GM18873 (cell line): Measurements from ENCODE around the gene GUCY1A2.
"Not testable (repeated sequence)": the region's sequence is repeated elsewhere in the genome, so short reads cannot be mapped to it uniquely, and the experiment has no call there.

Experiments used
- ATAC-seq: cut with Tn5 transposase; IDR thresholded peaks from one replicate; pipeline ENCODE4 v1.9.1; 2021; ENCODE audit warnings: mild to moderate bottlenecking, moderate library complexity, moderate number of reproducible peaks; ENCODE audit not compliant: unreplicated experiment, low FRiP score

The GUCY1A2 gene

GRCh38 chr11:107018219-107018901 is at the start of gene GUCY1A2:
Gene GUCY1A2, minus strand, starts transcription at chr11:107018476. Its CDS starts 421 bp downstream, at chr11:107018055.
- ATAC-seq: no peak

GRCh38 chr11:107054391-107054790 is 36.1 kb upstream of the GUCY1A2 start:
- ATAC-seq: no peak

GRCh38 chr11:107051332-107051731 is 33.1 kb upstream of the GUCY1A2 start:
- ATAC-seq: not testable (repeated sequence)

GRCh38 chr11:107050899-107051298 is 32.6 kb upstream of the GUCY1A2 start:
- not testable (repeated sequence) for ATAC-seq

- ATAC-seq: no peak
Observed at GRCh38 chr11:107050121-107050520, 31.8 kb upstream of the GUCY1A2 start.

- ATAC-seq: no peak
Observed at GRCh38 chr11:107044503-107044902, 26.2 kb upstream of the GUCY1A2 start.

- ATAC-seq: peak; percentile 73
Observed at GRCh38 chr11:107043242-107044006, 25.1 kb upstream of the GUCY1A2 start.

- no peak for ATAC-seq
Observed at GRCh38 chr11:107042748-107043147, 24.5 kb upstream of the GUCY1A2 start.

- ATAC-seq: peak; percentile 50
Observed at GRCh38 chr11:107041088-107041444, 22.8 kb upstream of the GUCY1A2 start.

- no peak for ATAC-seq
Observed at GRCh38 chr11:107040433-107041087, 22.3 kb upstream of the GUCY1A2 start.

- ATAC-seq: no peak
Observed at GRCh38 chr11:107025673-107026072, 7.4 kb upstream of the GUCY1A2 start.

GRCh38 chr11:107020594-107020993 is 2.3 kb upstream of the GUCY1A2 start:
- no peak for ATAC-seq

GRCh38 chr11:107018902-107019493 is 722 bp upstream of the GUCY1A2 start:
- no peak for ATAC-seq

GRCh38 chr11:107017433-107018218 is 650 bp downstream of the GUCY1A2 start:
- ATAC-seq: no peak

- no peak for ATAC-seq
Observed at GRCh38 chr11:107017104-107017432, 1.2 kb downstream of the GUCY1A2 start.

- no peak for ATAC-seq
Observed at GRCh38 chr11:107014871-107015270, 3.4 kb downstream of the GUCY1A2 start.

GRCh38 chr11:107011977-107012376 is 6.3 kb downstream of the GUCY1A2 start:
- no peak for ATAC-seq

- ATAC-seq: no peak
Observed at GRCh38 chr11:107009190-107009589, 9.1 kb downstream of the GUCY1A2 start.

GRCh38 chr11:107006076-107006833 is 12.0 kb downstream of the GUCY1A2 start:
- no peak for ATAC-seq

- ATAC-seq: no peak
Observed at GRCh38 chr11:106999196-106999595, 19.1 kb downstream of the GUCY1A2 start.
